Endothelial cell of umbilical vein (primary cell): ENCODE results near the gene BLACAT1. TPM values are rescaled to one million over a fixed set of nuclear protein-coding genes. Genes with fewer than 3 reads are reported as not detected.

ENCODE experiments used
- BruUV-seq: library from RNA; stranded (reverse); fragments of 400-500 nt; replicated peaks from 2 replicates; lab custom pipeline; 2021; lab: Mats Ljungman, UMichigan
- CTCF ChIA-PET: fragments of 300-600, 350-600 bp; sonication (Branson Sonifier 250); formaldehyde crosslinking; loops from one replicate; lab custom pipeline; 2021; ENCODE audit warnings: antibody characterized with exemption, inconsistent platforms; lab: Charles Lee
- POLR2A ChIA-PET: fragments of 300-600, 350-600 bp; sonication (Branson Sonifier 250); formaldehyde crosslinking; loops from one replicate; lab custom pipeline; 2021; ENCODE audit warnings: antibody characterized with exemption, inconsistent platforms; lab: Charles Lee
- DNase-seq: peaks from one replicate; pipeline ENCODE4 v3.0.0-alpha.2; 2011; ENCODE audit warnings: low read depth, low spot score
- FAIRE-seq: peaks from 2 replicates; lab custom pipeline; 2011; peaks lifted over from hg19 to GRCh38; lab: Jason Lieb, UNC
- H2AFZ ChIP-seq: 2 replicates; pipeline ENCODE4 v1.6.0; 2012; ENCODE audit warnings: low read depth, low read length, control low read depth, inconsistent platforms
- H3K27ac ChIP-seq: 2 replicates; pipeline ENCODE4 v1.5.1; 2011; ENCODE audit warnings: low read depth, mild to moderate bottlenecking, control low read depth, low read length, moderate library complexity; ENCODE audit not compliant: insufficient read depth
- H3K27me3 ChIP-seq, 2 experiments: 2 replicates each; pipeline versions ENCODE4 v1.6.0 to v1.6.1; 2011; ENCODE audit warnings: low read length in 2 of 2, mixed read lengths in 1 of 2; ENCODE audit not compliant: control insufficient read depth in 2 of 2, insufficient read depth in 2 of 2
- H3K36me3 ChIP-seq, 2 experiments: 2 replicates in 1 of 2; 3 replicates in 1 of 2; pipeline ENCODE4 v1.5.1; 2011; ENCODE audit warnings: low read length in 2 of 2, mild to moderate bottlenecking in 1 of 2, moderate library complexity in 1 of 2; ENCODE audit not compliant: control insufficient read depth in 2 of 2, insufficient read depth in 2 of 2; ENCODE audit errors: extremely low read depth in 1 of 2
- H3K4me1 ChIP-seq: 3 replicates; pipeline ENCODE4 v1.5.1; 2011; ENCODE audit warnings: mild to moderate bottlenecking, low read length; ENCODE audit not compliant: control insufficient read depth, insufficient read depth; ENCODE audit errors: extremely low read depth
- H3K4me2 ChIP-seq: 2 replicates; pipeline ENCODE4 v1.6.1; 2011; ENCODE audit warnings: low read length, control low read depth, mixed read lengths; ENCODE audit not compliant: insufficient read depth
- H3K4me3 ChIP-seq, 3 experiments: fragments of 200-600 bp in 1 of 3; sonication (generic), shearing (Covaris generic) in 1 of 3; replicated peaks in 1 of 3; 2 replicates each; pipeline ENCODE4 v1.5.1; 2011 to 2016; ENCODE audit warnings: control low read depth in 3 of 3, low read length in 3 of 3, mild to moderate bottlenecking in 2 of 3, inconsistent platforms in 1 of 3, low read depth in 1 of 3, moderate library complexity in 1 of 3; ENCODE audit not compliant: insufficient read depth in 1 of 3
- H3K79me2 ChIP-seq: 2 replicates; pipeline ENCODE4 v1.6.0; 2012; ENCODE audit warnings: low read length, inconsistent platforms; ENCODE audit not compliant: control insufficient read depth, insufficient read depth
- H3K9ac ChIP-seq: replicated peaks from 2 replicates; pipeline ENCODE3; 2011; ENCODE audit warnings: low read length, control low read depth; ENCODE audit not compliant: insufficient read depth; ENCODE audit errors: extremely low read depth
- H3K9me1 ChIP-seq: replicated peaks from 3 replicates; pipeline ENCODE4 v1.6.0; 2011; ENCODE audit warnings: mild to moderate bottlenecking, low read length; ENCODE audit not compliant: control insufficient read depth, insufficient read depth; ENCODE audit errors: extremely low read depth
- H3K9me3 ChIP-seq: replicated peaks from 2 replicates; pipeline ENCODE4 v1.5.1; 2012; ENCODE audit warnings: low read length, inconsistent platforms; ENCODE audit not compliant: control insufficient read depth, insufficient read depth
- H4K20me1 ChIP-seq: replicated peaks from 2 replicates; pipeline ENCODE3; 2011; ENCODE audit warnings: mild to moderate bottlenecking, low read length; ENCODE audit not compliant: control insufficient read depth, insufficient read depth; ENCODE audit errors: extremely low read depth
- EZH2 ChIP-seq: IDR thresholded peaks from 2 replicates; pipeline ENCODE4 v1.6.1; 2012; ENCODE audit warnings: borderline replicate concordance, low read depth, mild to moderate bottlenecking, moderate library complexity, low read length, inconsistent platforms; ENCODE audit not compliant: severe bottlenecking
- GATA2 ChIP-seq: IDR thresholded peaks from 2 replicates; pipeline ENCODE4 v1.7.0; 2011; ENCODE audit warnings: low read depth, mild to moderate bottlenecking, moderate library complexity, mixed read lengths, low read length; ENCODE audit not compliant: insufficient read length, insufficient read depth
- JUN ChIP-seq: IDR thresholded peaks from 2 replicates; pipeline ENCODE4 v1.6.1; 2011; ENCODE audit warnings: borderline replicate concordance, low read depth; ENCODE audit not compliant: insufficient read length, insufficient read depth
- MYC ChIP-seq: IDR thresholded peaks from one replicate; pipeline ENCODE4 v1.6.1; 2011; ENCODE audit warnings: mild to moderate bottlenecking, low read depth, low read length
- POLR2A ChIP-seq: IDR thresholded peaks from 2 replicates; pipeline ENCODE4 v1.6.1; 2012; ENCODE audit warnings: low read depth, mild to moderate bottlenecking, control low read depth, low read length
- POLR2AphosphoS5 ChIP-seq: IDR thresholded peaks from 2 replicates; pipeline ENCODE4 v1.6.1; 2012; ENCODE audit warnings: low read depth, mild to moderate bottlenecking, control low read depth, low read length, moderate library complexity; ENCODE audit not compliant: insufficient read depth
- dilution Hi-C: fragments of 300-500 bp; cut with MboI; formaldehyde crosslinking; loops from one replicate; pipeline ENCODE4 v1.15.0; 2019; ENCODE audit warnings: low sequenced_read_pairs; ENCODE audit not compliant: extremely low pct_ligation_motif_present
- intact Hi-C: fragments of 100-400 bp; cut with micrococcal nuclease; formaldehyde crosslinking; loops from one replicate; pipeline ENCODE4 v1.10.0; 2022
- polyA plus RNA-seq, 4 experiments: library from polyadenylated mRNA; depleted of rRNA in 3 of 4; stranded (reverse) in 3 of 4; unstranded in 1 of 4; fragments of >200 nt; gene quantifications; 2 replicates each; pipeline versions ENCODE4 v1.2.1 to v1.2.3, GENCODE V29; 2011 to 2012; ENCODE audit warnings: missing spikeins in 1 of 4
- total RNA-seq: library from RNA; stranded (reverse); gene quantifications from 2 replicates; pipeline ENCODE4 v1.2.3, GENCODE V29; 2021
- TF ChIP-seq, protein P1 (sequence below), 2 donors: IDR thresholded peaks; 1 replicate in 1 of 2; 2 replicates in 1 of 2; pipeline ENCODE4 v1.5.1; 2011; ENCODE audit warnings: low read length in 2 of 2, mild to moderate bottlenecking in 2 of 2, moderate library complexity in 2 of 2, control low read depth in 1 of 2, inconsistent platforms in 1 of 2, low read depth in 1 of 2; ENCODE audit not compliant: insufficient read depth in 1 of 2; ENCODE audit errors: extremely low read depth in 1 of 2
- TF ChIP-seq, protein P2 (sequence below): IDR thresholded peaks from 2 replicates; pipeline ENCODE4 v1.6.1; 2011; ENCODE audit not compliant: insufficient read depth, insufficient read length

Gene BLACAT1
- total and polyA plus RNA-seq, 2 donors (not counting 3 experiments of a cell fraction or from before 2014, with no cell fraction given) = not detected

DNA sequence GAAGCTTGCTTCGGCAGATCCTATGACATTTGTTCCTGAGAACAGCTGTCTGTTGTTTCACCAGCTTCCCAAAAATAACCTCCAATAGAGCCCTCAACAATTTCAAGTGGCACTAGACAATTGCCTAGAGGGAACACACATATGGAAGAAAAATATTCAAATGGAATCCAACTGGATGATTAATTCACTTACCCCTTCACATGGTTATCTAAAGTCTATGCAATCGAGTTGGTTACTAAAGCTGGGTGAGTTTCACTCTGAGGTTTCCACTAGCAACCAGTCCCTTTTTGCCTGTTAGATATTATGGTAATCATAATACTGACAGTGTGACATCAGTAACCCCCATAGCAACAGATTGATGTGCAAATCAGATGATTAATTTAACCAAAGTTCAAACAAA, 34.0 kb downstream of the BLACAT1 start, which contains the start of gene LEMD1:
Gene LEMD1, minus strand, starts transcription at position 259 of the 400 bp plus-strand sequence. CDS start 1,520 bp downstream, outside the sequence.
- dilution Hi-C loops = no loop called here
- peaks cover 39 to 46% of the 10 kb centered on the region in 2 experiments for H3K27me3 ChIP-seq
- CTCF ChIA-PET = interaction anchor here (0.8 to 6.8 kb wide), 4 partner anchors 9 to 64 kb away, joined by 3 to 38 read pairs (median 4); no protein-coding TSS in a partner anchor

DNA sequence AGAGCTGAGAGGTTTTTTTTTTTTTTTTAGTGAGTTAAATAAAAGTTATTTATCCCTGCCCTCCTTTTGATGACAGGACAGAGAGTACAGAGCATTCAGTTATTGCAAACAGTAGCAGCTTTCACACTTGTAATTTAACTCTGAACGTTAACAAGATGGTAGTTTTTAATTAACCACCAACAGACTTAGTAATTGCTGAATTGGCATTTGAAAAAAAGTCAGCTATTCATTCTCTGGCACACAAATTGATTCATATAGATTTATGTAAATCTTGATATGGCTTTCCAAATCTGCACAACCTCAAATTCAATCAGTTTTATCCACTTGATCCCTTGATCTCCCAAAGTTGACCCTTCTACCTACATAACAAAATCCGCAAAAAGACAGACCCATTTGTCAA, 34.9 kb downstream of the BLACAT1 start:
- Histone ChIP-seq H3K79me2 (no peaks in the 10 kb centered on the region), H3K4me1 (no peaks in the 10 kb centered on the region), H3K27me3 (peaks cover 35 to 44% of the 10 kb centered on the region in 2 experiments), H3K9me1 (no peaks in the 10 kb centered on the region), H3K9me3 (no peaks in the 10 kb centered on the region), H3K36me3 (no peaks in the 10 kb centered on the region), H3K4me3 (no peak overlapping the region), H2AFZ (no peak overlapping the region), H4K20me1 (no peaks in the 10 kb centered on the region), H3K4me2 (no peak overlapping the region), H3K9ac (no peak overlapping the region), H3K27ac (no peak overlapping the region)
- ChIA-PET POLR2A (no interaction called here), CTCF (interaction anchor here (1.1 to 6.8 kb wide), 3 partner anchors 24 to 67 kb away, joined by 5 to 38 read pairs (median 5); no protein-coding TSS in a partner anchor)
- intact Hi-C loops (no loop called here), dilution Hi-C loops (no loop called here)
- no TSS peak for BruUV-seq
- FAIRE-seq (no peak), DNase-seq (no peak)
- TF ChIP-seq, protein P1, sequence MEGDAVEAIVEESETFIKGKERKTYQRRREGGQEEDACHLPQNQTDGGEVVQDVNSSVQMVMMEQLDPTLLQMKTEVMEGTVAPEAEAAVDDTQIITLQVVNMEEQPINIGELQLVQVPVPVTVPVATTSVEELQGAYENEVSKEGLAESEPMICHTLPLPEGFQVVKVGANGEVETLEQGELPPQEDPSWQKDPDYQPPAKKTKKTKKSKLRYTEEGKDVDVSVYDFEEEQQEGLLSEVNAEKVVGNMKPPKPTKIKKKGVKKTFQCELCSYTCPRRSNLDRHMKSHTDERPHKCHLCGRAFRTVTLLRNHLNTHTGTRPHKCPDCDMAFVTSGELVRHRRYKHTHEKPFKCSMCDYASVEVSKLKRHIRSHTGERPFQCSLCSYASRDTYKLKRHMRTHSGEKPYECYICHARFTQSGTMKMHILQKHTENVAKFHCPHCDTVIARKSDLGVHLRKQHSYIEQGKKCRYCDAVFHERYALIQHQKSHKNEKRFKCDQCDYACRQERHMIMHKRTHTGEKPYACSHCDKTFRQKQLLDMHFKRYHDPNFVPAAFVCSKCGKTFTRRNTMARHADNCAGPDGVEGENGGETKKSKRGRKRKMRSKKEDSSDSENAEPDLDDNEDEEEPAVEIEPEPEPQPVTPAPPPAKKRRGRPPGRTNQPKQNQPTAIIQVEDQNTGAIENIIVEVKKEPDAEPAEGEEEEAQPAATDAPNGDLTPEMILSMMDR (IDR thresholded peaks at IDR 0.05; ENCODE audit: extremely low read depth in 1 of 2, insufficient read depth in 1 of 2, low read depth in 1 of 2, low read length in 2 of 2) = no peak
- TF ChIP-seq, protein P2, sequence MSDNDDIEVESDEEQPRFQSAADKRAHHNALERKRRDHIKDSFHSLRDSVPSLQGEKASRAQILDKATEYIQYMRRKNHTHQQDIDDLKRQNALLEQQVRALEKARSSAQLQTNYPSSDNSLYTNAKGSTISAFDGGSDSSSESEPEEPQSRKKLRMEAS = no peak
- no peak for TF ChIP-seq EZH2
- no peak for TF ChIP-seq GATA2
- no peak for TF ChIP-seq JUN
- no peak for TF ChIP-seq MYC
- TF ChIP-seq POLR2AphosphoS5 = no peak

More for the DNA sequence above, 34.0 kb downstream of the BLACAT1 start, which contains the start of gene LEMD1:
- FAIRE-seq (no peak), DNase-seq (no peak)
- TF ChIP-seq POLR2AphosphoS5 (no peak), POLR2A (no peak)
- intact Hi-C loops = no loop called here
- no peaks in the 10 kb centered on the region for H3K9me3 ChIP-seq
- POLR2A ChIA-PET = no interaction called here
- no peak within 1 kb of the TSS for H3K4me2 ChIP-seq
- no peaks in the 10 kb centered on the region for H3K9me1 ChIP-seq
- no TSS peak for BruUV-seq
- no peaks in the 10 kb centered on the region for H3K79me2 ChIP-seq
- H3K36me3 ChIP-seq = no peaks in the 10 kb centered on the region
- H3K27ac ChIP-seq = no peak within 1 kb of the TSS
- H3K4me3 ChIP-seq = no peak within 1 kb of the TSS
- H2AFZ ChIP-seq = no peak within 1 kb of the TSS
- H3K9ac ChIP-seq = no peak within 1 kb of the TSS
- no peaks in the 10 kb centered on the region for H3K4me1 ChIP-seq
- H4K20me1 ChIP-seq = no peaks in the 10 kb centered on the region
